Right lobe of liver (tissue), 6 donors: ENCODE data around the gene CHRNG. TPM values are rescaled to one million over a fixed set of nuclear protein-coding genes. Genes with fewer than 3 reads are reported as not detected.
A peak's percentile ranks its signal among the peaks of the same experiment; 100 is the strongest.

Source experiments
- ATAC-seq, 4 donors: fragments of 200-7000 bp; cut with Tn5 transposase; one replicate each; pipeline ENCODE4 v1.9.1; 2020; ENCODE audit warnings: mild to moderate bottlenecking in 4 of 4, moderate library complexity in 4 of 4
- DNase-seq, 3 donors: peaks; one replicate each; pipeline ENCODE4 v3.0.0-alpha.2; 2020
- H3K27ac ChIP-seq, 3 donors: fragments of 200-600 bp; one replicate each; pipeline ENCODE4 v1.8.0; 2022
- H3K27me3 ChIP-seq, 2 donors: fragments of 200-600 bp; one replicate each; pipeline ENCODE4 v1.8.0; 2022
- H3K36me3 ChIP-seq, 4 donors: fragments of 200-600 bp; sonication (generic) in 1 of 4; one replicate each; pipeline versions ENCODE4 v1.5.1 to v1.8.0; 2017 to 2022; ENCODE audit warnings: control low read depth in 1 of 4
- H3K4me1 ChIP-seq, 4 donors: fragments of 200-600 bp; sonication (generic) in 1 of 4; one replicate each; pipeline versions ENCODE4 v1.5.1 to v1.8.0; 2017 to 2022; ENCODE audit warnings: control low read depth in 1 of 4
- H3K4me3 ChIP-seq, 3 donors: fragments of 200-600 bp; one replicate each; pipeline ENCODE4 v1.8.0; 2022
- H3K9me3 ChIP-seq, 4 donors: fragments of 200-600 bp; sonication (generic) in 1 of 4; one replicate each; pipeline versions ENCODE4 v1.5.1 to v1.8.0; 2017 to 2022; ENCODE audit warnings: control low read depth in 1 of 4
- POLR2A ChIP-seq: fragments of 450-650 bp; IDR thresholded peaks from one replicate; pipeline ENCODE4 v1.6.1; 2017; ENCODE audit warnings: antibody characterized with exemption, mild to moderate bottlenecking
- WGBS: methylation state at CpG from one replicate; pipeline ENCODE4 v1.1.6; 2018; ENCODE audit warnings: low coverage, low lambda C conversion rate; ENCODE audit not compliant: insufficient coverage; ENCODE audit errors: missing lambda C conversion rate; 5-methylcytosine and 5-hydroxymethylcytosine counted together
- intact Hi-C, 2 donors: fragments of 100-400 bp; cut with DNase I; formaldehyde crosslinking; loops; one replicate each; pipeline versions ENCODE4 v1.11.2 to v1.14.1; 2022
- total RNA-seq, 6 experiments: library from RNA; depleted of rRNA in 2 of 6; stranded (reverse); fragments of >200 nt in 2 of 6; fragmentation: NEBNext Ultra II Directional in 3 of 6; extraction: Animal tissue kit (Norgen Biotek cat#: 25700) in 3 of 6; gene quantifications; one replicate each; pipeline versions ENCODE4 v1.1.0 to v1.2.4, GENCODE V29; 2016 to 2023
- TF ChIP-seq, protein P1 (sequence below), 4 donors: fragments of 200-600 bp in 3 of 4; fragments of 450-650 bp in 1 of 4; IDR thresholded peaks; one replicate each; pipeline versions ENCODE4 v1.5.1 to v1.8.0; 2016 to 2022; ENCODE audit warnings: antibody characterized with exemption in 4 of 4, mild to moderate bottlenecking in 2 of 4
- donor health status: DM: no; HTN: yes; CAD: no.
- donor health status: DM: no; HTN: no; CAD: no.
- donor health status: DM: no; HTN: no; CAD: no.
- donor health status: DM: no; HTN: yes; CAD: no.
- donor health status: DM: no; HTN: yes; CAD: no.

Gene CHRNG
- total RNA-seq, 6 experiments from 2014 or later = not detected

DNA sequence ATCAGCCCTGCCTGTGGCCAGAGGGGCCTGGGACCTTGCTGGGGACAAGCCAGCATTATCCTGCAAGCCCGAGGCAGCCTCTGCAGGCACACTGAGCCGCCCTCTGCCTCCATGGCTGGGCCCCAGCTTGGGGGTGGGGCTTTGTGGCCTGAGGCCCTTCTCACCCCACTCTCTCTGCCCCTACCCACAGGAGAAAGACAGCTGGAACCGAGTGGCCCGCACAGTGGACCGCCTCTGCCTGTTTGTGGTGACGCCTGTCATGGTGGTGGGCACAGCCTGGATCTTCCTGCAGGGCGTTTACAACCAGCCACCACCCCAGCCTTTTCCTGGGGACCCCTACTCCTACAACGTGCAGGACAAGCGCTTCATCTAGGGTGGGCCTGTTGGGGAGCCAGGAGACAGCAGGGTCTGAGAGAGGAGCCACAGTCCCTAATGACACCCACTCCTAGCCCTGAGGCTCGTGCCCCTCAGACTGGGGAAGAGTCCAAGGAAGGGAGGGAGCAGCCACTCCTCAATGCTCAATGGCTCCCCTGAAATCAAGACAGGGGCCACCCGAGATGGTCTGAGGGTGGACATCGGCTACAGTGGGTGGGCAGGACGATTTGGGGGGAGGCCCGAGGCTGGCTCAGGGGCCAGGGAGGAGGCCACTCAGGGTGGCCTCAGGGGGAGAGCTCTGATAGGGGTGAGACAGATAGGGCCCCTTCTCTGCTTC lies 4.4 kb upstream of the CHRNG start:
- no peaks in the 10 kb centered on the region for H3K36me3 ChIP-seq
- DNase-seq (peak in 1 of 3 donors; percentile 34), ATAC-seq (no peak)
- H3K4me1 ChIP-seq = no peaks in the 10 kb centered on the region
- no peak overlapping the region for H3K27ac ChIP-seq
- no peak overlapping the region for H3K4me3 ChIP-seq
- no peaks in the 10 kb centered on the region for H3K27me3 ChIP-seq
- TF ChIP-seq POLR2A = no peak
- TF ChIP-seq, protein P1, sequence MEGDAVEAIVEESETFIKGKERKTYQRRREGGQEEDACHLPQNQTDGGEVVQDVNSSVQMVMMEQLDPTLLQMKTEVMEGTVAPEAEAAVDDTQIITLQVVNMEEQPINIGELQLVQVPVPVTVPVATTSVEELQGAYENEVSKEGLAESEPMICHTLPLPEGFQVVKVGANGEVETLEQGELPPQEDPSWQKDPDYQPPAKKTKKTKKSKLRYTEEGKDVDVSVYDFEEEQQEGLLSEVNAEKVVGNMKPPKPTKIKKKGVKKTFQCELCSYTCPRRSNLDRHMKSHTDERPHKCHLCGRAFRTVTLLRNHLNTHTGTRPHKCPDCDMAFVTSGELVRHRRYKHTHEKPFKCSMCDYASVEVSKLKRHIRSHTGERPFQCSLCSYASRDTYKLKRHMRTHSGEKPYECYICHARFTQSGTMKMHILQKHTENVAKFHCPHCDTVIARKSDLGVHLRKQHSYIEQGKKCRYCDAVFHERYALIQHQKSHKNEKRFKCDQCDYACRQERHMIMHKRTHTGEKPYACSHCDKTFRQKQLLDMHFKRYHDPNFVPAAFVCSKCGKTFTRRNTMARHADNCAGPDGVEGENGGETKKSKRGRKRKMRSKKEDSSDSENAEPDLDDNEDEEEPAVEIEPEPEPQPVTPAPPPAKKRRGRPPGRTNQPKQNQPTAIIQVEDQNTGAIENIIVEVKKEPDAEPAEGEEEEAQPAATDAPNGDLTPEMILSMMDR (IDR thresholded peaks at IDR 0.05) = no peak
- WGBS = 56% methylated on average over 10 of the region's 14 CpGs
- intact Hi-C loops = no loop called here
- no peaks in the 10 kb centered on the region for H3K9me3 ChIP-seq

- no peak for ATAC-seq
- peak in 1 of 3 donors; percentile 19 for DNase-seq
- Histone ChIP-seq H3K9me3 (no peaks in the 10 kb centered on the region), H3K27me3 (no peaks in the 10 kb centered on the region), H3K4me3 (no peak overlapping the region), H3K36me3 (no peaks in the 10 kb centered on the region), H3K4me1 (no peaks in the 10 kb centered on the region), H3K27ac (no peak overlapping the region)
- 50% methylated on average over 1 of the region's 5 CpGs for WGBS
- intact Hi-C loops = no loop called here
- TF ChIP-seq, protein P1 (IDR thresholded peaks at IDR 0.05) = no peak
- no peak for TF ChIP-seq POLR2A
Measured at GRCh38 chr2:232535761-232536530, 3.5 kb upstream of the CHRNG start.

GRCh38 chr2:232537079-232537478 lies 2.4 kb upstream of the CHRNG start:
- TF ChIP-seq POLR2A = no peak
- TF ChIP-seq, protein P1 (IDR thresholded peaks at IDR 0.05) = peak in 3 of 4 donors; percentile 8 to 24 (median 17)
- WGBS = no CpG with 5 or more reads among the region's 5 CpGs
- no peaks in the 10 kb centered on the region for H3K36me3 ChIP-seq
- DNase-seq (peak in 1 of 3 donors; percentile 54), ATAC-seq (peak in 2 of 4 donors; percentile 18 to 23)
- H3K27me3 ChIP-seq = no peaks in the 10 kb centered on the region
- no peak overlapping the region for H3K27ac ChIP-seq
- no peaks in the 10 kb centered on the region for H3K4me1 ChIP-seq
- intact Hi-C loops = no loop called here
- no peak overlapping the region for H3K4me3 ChIP-seq
- no peaks in the 10 kb centered on the region for H3K9me3 ChIP-seq

DNA sequence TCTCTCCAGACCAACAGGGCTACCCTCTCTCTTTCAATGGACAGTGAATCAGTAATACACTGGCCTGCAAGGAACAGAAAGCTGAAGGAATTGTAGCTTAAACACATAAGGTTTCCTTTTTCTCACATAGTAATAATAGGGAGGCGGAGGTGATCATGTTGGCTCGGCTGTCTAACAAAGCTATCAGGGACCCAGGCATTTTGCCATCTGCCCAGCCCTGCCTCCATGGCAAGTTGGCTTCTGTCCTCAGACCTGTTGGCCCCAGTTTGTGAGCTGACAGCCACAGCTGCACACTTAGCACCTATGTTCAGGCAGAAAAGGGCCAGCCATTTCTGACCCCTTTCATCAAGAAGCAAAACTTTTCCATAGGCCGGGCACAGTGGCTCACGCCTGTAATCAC lies 2.0 kb upstream of the CHRNG start:
- WGBS = 75% methylated on average over 2 of the region's 4 CpGs

More for the DNA sequence above, 2.0 kb upstream of the CHRNG start:
- H3K9me3 ChIP-seq = no peaks in the 10 kb centered on the region
- no peak overlapping the region for H3K4me3 ChIP-seq
- peak in 2 of 3 donors; percentile 73 to 78 for DNase-seq
- intact Hi-C loops = no loop called here
- H3K27ac ChIP-seq = no peak overlapping the region
- TF ChIP-seq, protein P1 (IDR thresholded peaks at IDR 0.05) = no peak
- no peak for TF ChIP-seq POLR2A
- no peaks in the 10 kb centered on the region for H3K27me3 ChIP-seq
- no peaks in the 10 kb centered on the region for H3K36me3 ChIP-seq
- no peaks in the 10 kb centered on the region for H3K4me1 ChIP-seq
- peak in 3 of 4 donors; percentile 23 to 80 (median 46) for ATAC-seq
